Nephron progenitor cell (in vitro differentiated cells): ENCODE measurements around the gene PPA2.
"Not testable (repeated sequence)": the region's sequence is repeated elsewhere in the genome, so short reads cannot be mapped to it uniquely, and the experiment has no call there.

Experiments
- DNase-seq: peaks from one replicate; pipeline ENCODE4 v3.0.0; 2021
- H3K27ac Mint-ChIP-seq: 2 replicates; pipeline ENCODE4 v1.8.0; 2021; ENCODE audit warnings: mild to moderate bottlenecking, moderate library complexity, mixed read lengths
- H3K27me3 Mint-ChIP-seq: 2 replicates; pipeline ENCODE4 v1.8.0; 2021; ENCODE audit warnings: mild to moderate bottlenecking, low read depth, mixed read lengths; ENCODE audit not compliant: poor library complexity
- H3K36me3 Mint-ChIP-seq: 2 replicates; pipeline ENCODE4 v1.8.0; 2021; ENCODE audit warnings: low read depth, mixed read lengths
- H3K4me1 Mint-ChIP-seq: 2 replicates; pipeline ENCODE4 v1.8.0; 2021; ENCODE audit warnings: mixed read lengths
- H3K4me3 Mint-ChIP-seq: 2 replicates; pipeline ENCODE4 v1.8.0; 2021; ENCODE audit warnings: mild to moderate bottlenecking, moderate library complexity, mixed read lengths
- H3K9me3 Mint-ChIP-seq: 2 replicates; pipeline ENCODE4 v1.8.0; 2021; ENCODE audit warnings: mild to moderate bottlenecking, moderate library complexity, mixed read lengths
- CTCF ChIP-seq: fragments of 200-600 bp; sonication (generic); IDR thresholded peaks from 2 replicates; pipeline ENCODE4 v1.5.0; 2021; ENCODE audit warnings: antibody characterized with exemption

Gene PPA2

GRCh38 chr4:105426187-105426897 lies 47.5 kb downstream of the PPA2 start:
- Mint-ChIP-seq H3K36me3 (peaks cover 93% of the 10 kb centered on the region), H3K4me1 (no peaks in the 10 kb centered on the region)
- DNase-seq = no peak

GRCh38 chr4:105422207-105422920 lies 51.5 kb downstream of the PPA2 start:
- no peak overlapping the region for H3K27ac Mint-ChIP-seq

More at GRCh38 chr4:105426187-105426897, 47.5 kb downstream of the PPA2 start:
- no peak for TF ChIP-seq CTCF
- no peak overlapping the region for H3K27ac Mint-ChIP-seq
- no peak overlapping the region for H3K4me3 Mint-ChIP-seq
- H3K27me3 Mint-ChIP-seq = no peaks in the 10 kb centered on the region
- peaks cover 34% of the 10 kb centered on the region for H3K9me3 Mint-ChIP-seq

GRCh38 chr4:105417624-105418023 lies 56.2 kb downstream of the PPA2 start:
- DNase-seq = no peak
- Mint-ChIP-seq H3K27ac (no peak overlapping the region), H3K36me3 (peaks cover 61% of the 10 kb centered on the region)

More at GRCh38 chr4:105422207-105422920, 51.5 kb downstream of the PPA2 start:
- Mint-ChIP-seq H3K36me3 (peaks cover 77% of the 10 kb centered on the region), H3K4me3 (no peak overlapping the region), H3K4me1 (no peaks in the 10 kb centered on the region), H3K9me3 (peaks cover 24% of the 10 kb centered on the region), H3K27me3 (no peaks in the 10 kb centered on the region)
- DNase-seq = no peak
- TF ChIP-seq CTCF = no peak

GRCh38 chr4:105415281-105415744 lies 58.5 kb downstream of the PPA2 start:
- H3K27me3 Mint-ChIP-seq = peaks cover 5% of the 10 kb centered on the region

More at GRCh38 chr4:105417624-105418023, 56.2 kb downstream of the PPA2 start:
- no peak for TF ChIP-seq CTCF
- H3K9me3 Mint-ChIP-seq = peaks cover 8% of the 10 kb centered on the region
- no peaks in the 10 kb centered on the region for H3K4me1 Mint-ChIP-seq
- H3K27me3 Mint-ChIP-seq = no peaks in the 10 kb centered on the region
- H3K4me3 Mint-ChIP-seq = no peak overlapping the region

GRCh38 chr4:105414316-105414715 lies 59.5 kb downstream of the PPA2 start:
- H3K9me3 Mint-ChIP-seq = peaks cover 39% of the 10 kb centered on the region
- H3K36me3 Mint-ChIP-seq = peaks cover 67% of the 10 kb centered on the region
- no peak for DNase-seq
- no peak overlapping the region for H3K27ac Mint-ChIP-seq
- no peak for TF ChIP-seq CTCF
- peaks cover 5% of the 10 kb centered on the region for H3K27me3 Mint-ChIP-seq
- H3K4me3 Mint-ChIP-seq = no peak overlapping the region
- H3K4me1 Mint-ChIP-seq = no peaks in the 10 kb centered on the region

More at GRCh38 chr4:105415281-105415744, 58.5 kb downstream of the PPA2 start:
- H3K4me1 Mint-ChIP-seq = no peaks in the 10 kb centered on the region
- no peak for TF ChIP-seq CTCF
- DNase-seq = no peak
- H3K36me3 Mint-ChIP-seq = peaks cover 61% of the 10 kb centered on the region
- no peak overlapping the region for H3K4me3 Mint-ChIP-seq
- H3K9me3 Mint-ChIP-seq = peaks cover 31% of the 10 kb centered on the region
- no peak overlapping the region for H3K27ac Mint-ChIP-seq

GRCh38 chr4:105409135-105409534 lies 64.7 kb downstream of the PPA2 start:
- not testable (repeated sequence) for H3K4me1 Mint-ChIP-seq, H3K4me3 Mint-ChIP-seq, H3K27me3 Mint-ChIP-seq, DNase-seq, H3K27ac Mint-ChIP-seq
- peaks cover 61% of the 10 kb centered on the region for H3K9me3 Mint-ChIP-seq
- H3K36me3 Mint-ChIP-seq = peaks cover 93% of the 10 kb centered on the region
